ENCODE results near the gene EMILIN3.

GRCh38 chr20:41353530-41353929 is 13.1 kb downstream of the EMILIN3 start:
- TF ChIP-seq CTCF (conservative IDR thresholded peaks at IDR 0.05; ENCODE audit: low read depth, low read length), result no peak
- TF ChIP-seq EZH2 (IDR thresholded peaks at IDR 0.05; ENCODE audit: borderline replicate concordance, low read depth, low read length, poor library complexity, severe bottlenecking), result no peak
